Left kidney (tissue), 2 donors: ENCODE results near the gene KCNIP1. TPM values are rescaled to one million over a fixed set of nuclear protein-coding genes. Genes with fewer than 3 reads are reported as not detected.

ENCODE experiments used
- DNase-seq: peaks from one replicate; pipeline ENCODE4 v3.0.0-alpha.2; 2013
- polyA plus RNA-seq: library from polyadenylated mRNA; unstranded; fragments of 120-200 nt; gene quantifications from one replicate; pipeline ENCODE4 v1.2.1, GENCODE V29; 2013; ENCODE audit not compliant: insufficient read length

Gene KCNIP1
- polyA plus RNA-seq, 1 donor, result 10.8 TPM

- no peak for DNase-seq
These were observed 125.9 kb downstream of the KCNIP1 start for GRCh38 chr5:170629566-170630175.

GRCh38 chr5:170630226-170630625, 126.4 kb downstream of the KCNIP1 start:
- no peak for DNase-seq

GRCh38 chr5:170630711-170631141, 126.9 kb downstream of the KCNIP1 start:
- DNase-seq, result no peak

- no peak for DNase-seq
These were observed 127.8 kb downstream of the KCNIP1 start for GRCh38 chr5:170631466-170632195.

- no peak for DNase-seq
These were observed 128.6 kb downstream of the KCNIP1 start for GRCh38 chr5:170632266-170632984.

- no peak for DNase-seq
These were observed 129.1 kb downstream of the KCNIP1 start for GRCh38 chr5:170632985-170633234.

GRCh38 chr5:170633235-170634081, 129.6 kb downstream of the KCNIP1 start:
- DNase-seq, result peak; percentile 89

- no peak for DNase-seq
These were observed 130.6 kb downstream of the KCNIP1 start for GRCh38 chr5:170634256-170634990.

- no peak for DNase-seq
These were observed 131.9 kb downstream of the KCNIP1 start for GRCh38 chr5:170635706-170636105.

GRCh38 chr5:170636206-170636605, 132.4 kb downstream of the KCNIP1 start:
- DNase-seq, result no peak

GRCh38 chr5:170636801-170637477, 133.1 kb downstream of the KCNIP1 start:
- no peak for DNase-seq

GRCh38 chr5:170638051-170638450, 134.2 kb downstream of the KCNIP1 start:
- DNase-seq, result no peak

- DNase-seq, result peak; percentile 31
These were observed 134.8 kb downstream of the KCNIP1 start for GRCh38 chr5:170638454-170639220.

GRCh38 chr5:170639221-170639925, 135.6 kb downstream of the KCNIP1 start:
- no peak for DNase-seq

- DNase-seq, result no peak
These were observed 137.1 kb downstream of the KCNIP1 start for GRCh38 chr5:170640731-170641588.

GRCh38 chr5:170641589-170642031, 137.8 kb downstream of the KCNIP1 start:
- DNase-seq, result no peak

- DNase-seq, result no peak
These were observed 138.4 kb downstream of the KCNIP1 start for GRCh38 chr5:170642066-170642735.
